Ishikawa (cell line): Measurements from ENCODE around the gene FAM200C.

Source experiments
- CEBPB ChIP-seq: IDR thresholded peaks from 2 replicates; pipeline ENCODE4 v1.6.1; 2012
- EGR1 ChIP-seq: IDR thresholded peaks from 2 replicates; pipeline ENCODE4 v1.6.1; 2012
- EP300 ChIP-seq: IDR thresholded peaks from 2 replicates; pipeline ENCODE4 v1.6.1; 2012; ENCODE audit warnings: borderline replicate concordance
- FOXM1 ChIP-seq: IDR thresholded peaks from 2 replicates; pipeline ENCODE4 v1.6.1; 2012; ENCODE audit warnings: low read depth, borderline replicate concordance
- MAX ChIP-seq: IDR thresholded peaks from 2 replicates; pipeline ENCODE4 v1.6.1; 2012
- NFIC ChIP-seq: IDR thresholded peaks from 2 replicates; pipeline ENCODE4 v1.6.1; 2012
- RAD21 ChIP-seq: IDR thresholded peaks from 2 replicates; pipeline ENCODE4 v1.6.1; 2012; ENCODE audit warnings: low read depth
- REST ChIP-seq: IDR thresholded peaks from 2 replicates; pipeline ENCODE4 v1.6.1; 2012; ENCODE audit warnings: low read depth, mild to moderate bottlenecking
- TAF1 ChIP-seq: IDR thresholded peaks from 2 replicates; pipeline ENCODE4 v1.6.1; 2012; ENCODE audit warnings: low read depth, mild to moderate bottlenecking
- TCF12 ChIP-seq: IDR thresholded peaks from 2 replicates; pipeline ENCODE4 v1.6.1; 2012; ENCODE audit warnings: low read depth
- TEAD4 ChIP-seq: IDR thresholded peaks from 2 replicates; pipeline ENCODE4 v1.6.1; 2012
- YY1 ChIP-seq: IDR thresholded peaks from 2 replicates; pipeline ENCODE4 v1.6.1; 2012; ENCODE audit warnings: low read depth
- ZBTB7A ChIP-seq: IDR thresholded peaks from 2 replicates; pipeline ENCODE4 v1.6.1; 2012; ENCODE audit warnings: low read depth

DNA sequence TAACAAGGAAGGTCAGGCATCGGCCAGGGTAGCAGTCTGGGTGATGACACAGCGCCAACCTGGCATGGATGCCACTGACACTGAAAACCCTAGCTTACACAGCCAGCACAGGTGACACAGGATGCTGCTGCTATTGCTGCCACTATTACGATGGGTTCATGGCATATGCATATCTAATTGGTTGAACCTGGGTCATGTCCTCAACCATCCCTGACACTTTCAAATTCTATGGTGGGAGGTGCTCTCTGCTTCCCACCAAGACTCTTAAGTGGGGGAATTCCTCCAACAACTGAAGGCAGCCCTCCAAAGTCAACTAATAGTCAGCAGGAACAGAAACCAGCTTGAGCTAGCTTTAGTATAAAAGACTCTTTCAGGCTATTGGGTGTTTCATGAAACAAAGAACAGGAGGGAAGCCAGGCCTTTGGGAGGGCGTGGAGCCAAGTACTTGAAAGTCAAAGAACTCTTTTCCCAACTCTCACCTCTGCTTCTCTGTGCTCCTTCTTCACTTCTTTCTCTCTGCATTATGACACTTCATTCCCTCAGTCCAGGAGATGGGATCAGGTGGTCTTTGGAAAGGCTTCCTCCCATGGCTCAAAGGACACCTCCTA, 43.1 kb upstream of the FAM200C start:
- TF ChIP-seq EGR1 (no peak), FOXM1 (no peak), ZBTB7A (no peak), TCF12 (no peak), NFIC (no peak), TEAD4 (no peak), RAD21 (no peak), EP300 (no peak), TAF1 (no peak), REST (no peak), CEBPB (no peak), MAX (no peak), YY1 (no peak)
